GM12878 (cell line): ENCODE measurements around the gene TESMIN. TPM values are rescaled to one million over a fixed set of nuclear protein-coding genes. Genes with fewer than 3 reads are reported as not detected.

Experiments
- ATAC-seq: fragments of 200-7000 bp; cut with Tn5 transposase; 3 replicates; pipeline ENCODE4 v1.9.1; 2020; ENCODE audit warnings: mild to moderate bottlenecking, moderate library complexity
- BruUV-seq: library from RNA; stranded (reverse); fragments of 400-500 nt; replicated peaks from 2 replicates; lab custom pipeline; 2021; lab: Mats Ljungman, UMichigan
- CTCF ChIA-PET: fragments of 300-600 bp; sonication (Branson Sonifier 250); formaldehyde crosslinking; extraction: SDS; loops from one replicate; lab custom pipeline; 2021; ENCODE audit warnings: inconsistent platforms; lab: Yijun Ruan, JAX
- POLR2A ChIA-PET: fragments of 350-600 bp; formaldehyde crosslinking; extraction: SDS; loops from one replicate; lab custom pipeline; 2021; ENCODE audit warnings: inconsistent platforms; lab: Charles Lee
- RAD21 ChIA-PET: fragments of 300-600 bp; sonication (Branson Sonifier 250); formaldehyde crosslinking; loops from one replicate; lab custom pipeline; 2023; ENCODE audit warnings: antibody characterized with exemption; ENCODE audit not compliant: unreplicated experiment; lab: Charles Lee
- SMC1A ChIA-PET: fragments of 300-600 bp; sonication (Branson Sonifier 250); formaldehyde crosslinking; loops from one replicate; lab custom pipeline; 2023; ENCODE audit not compliant: unreplicated experiment, uncharacterized antibody; lab: Charles Lee
- DNase-seq: peaks from one replicate; pipeline ENCODE4 v3.0.0-alpha.2; 2011; ENCODE audit warnings: low read depth, low spot score
- FAIRE-seq: peaks from 3 replicates; lab custom pipeline; 2011; peaks lifted over from hg19 to GRCh38; lab: Jason Lieb, UNC
- H2AFZ ChIP-seq: 2 replicates; pipeline ENCODE4 v1.6.0; 2011; ENCODE audit warnings: low read depth, low read length, control low read depth; ENCODE audit not compliant: control insufficient read depth
- H3K27ac ChIP-seq: 2 replicates; pipeline ENCODE4 v1.5.1; 2011; ENCODE audit warnings: control low read depth; ENCODE audit not compliant: control insufficient read depth, insufficient read depth
- H3K27me3 ChIP-seq, 2 experiments: replicated peaks in 1 of 2; 2 replicates each; pipeline versions ENCODE4 v1.6.0 to v1.6.1; 2011; ENCODE audit warnings: low read length in 1 of 2; ENCODE audit not compliant: control insufficient read depth in 2 of 2, insufficient read depth in 2 of 2
- H3K36me3 ChIP-seq, 2 experiments: 2 replicates each; pipeline ENCODE4 v1.5.1; 2011; ENCODE audit warnings: low read length in 1 of 2; ENCODE audit not compliant: control insufficient read depth in 2 of 2, insufficient read depth in 2 of 2
- H3K4me1 ChIP-seq: 2 replicates; pipeline ENCODE4 v1.6.1; 2011; ENCODE audit warnings: mild to moderate bottlenecking, low read length, moderate library complexity, mixed read lengths; ENCODE audit not compliant: control insufficient read depth, insufficient read depth
- H3K4me2 ChIP-seq: 2 replicates; pipeline ENCODE4 v1.6.0; 2011; ENCODE audit warnings: control low read depth; ENCODE audit not compliant: control insufficient read depth, insufficient read depth
- H3K4me3 ChIP-seq: fragments of 200-600 bp; sonication (generic); 2 replicates; pipeline ENCODE4 v1.5.1; 2016
- H3K79me2 ChIP-seq: 2 replicates; pipeline ENCODE4 v1.6.0; 2011; ENCODE audit warnings: low read length; ENCODE audit not compliant: control insufficient read depth, insufficient read depth
- H3K9ac ChIP-seq: 2 replicates; pipeline ENCODE4 v1.8.0; 2011; ENCODE audit warnings: low read length, control low read depth, mixed read lengths; ENCODE audit not compliant: control insufficient read depth, insufficient read depth
- H3K9me3 ChIP-seq: replicated peaks from 3 replicates; pipeline ENCODE4 v1.5.1; 2011; ENCODE audit warnings: mild to moderate bottlenecking, low read length; ENCODE audit not compliant: control insufficient read depth, insufficient read depth
- H4K20me1 ChIP-seq: 2 replicates; pipeline ENCODE4 v1.6.0; 2011; ENCODE audit not compliant: control insufficient read depth, insufficient read depth
- CEBPB ChIP-seq, 2 experiments: fragments of 150-350 bp in 1 of 2; IDR thresholded peaks; 2 replicates each; pipeline ENCODE4 v1.6.1; 2012 to 2014; ENCODE audit warnings: low read depth in 2 of 2, low read length in 2 of 2, borderline replicate concordance in 1 of 2, inconsistent platforms in 1 of 2
- ESRRA ChIP-seq: IDR thresholded peaks from 2 replicates; pipeline ENCODE4 v1.6.1; 2012; ENCODE audit warnings: mild to moderate bottlenecking, low read length, improper control_type of control experiment
- FOXK2 ChIP-seq: fragments of 450-650 bp; IDR thresholded peaks from 2 replicates; pipeline ENCODE4 v1.6.1; 2017; ENCODE audit warnings: mild to moderate bottlenecking, moderate library complexity
- IRF4 ChIP-seq: IDR thresholded peaks from 2 replicates; pipeline ENCODE4 v1.6.1; 2011; ENCODE audit warnings: low read depth, low read length
- JUNB ChIP-seq: IDR thresholded peaks from 2 replicates; pipeline ENCODE4 v1.6.1; 2016; ENCODE audit warnings: antibody characterized with exemption, mild to moderate bottlenecking
- KAT2A ChIP-seq: conservative IDR thresholded peaks from 2 replicates; pipeline ENCODE4 v1.6.1; 2011; ENCODE audit warnings: low read depth, low read length; ENCODE audit not compliant: control insufficient read depth
- MLLT1 ChIP-seq: fragments of 450-650 bp; IDR thresholded peaks from 2 replicates; pipeline ENCODE4 v1.6.1; 2016; ENCODE audit warnings: mild to moderate bottlenecking
- MTA3 ChIP-seq: IDR thresholded peaks from 2 replicates; pipeline ENCODE4 v1.6.1; 2012; ENCODE audit warnings: low read length, inconsistent platforms, borderline replicate concordance
- NFIC ChIP-seq: IDR thresholded peaks from 2 replicates; pipeline ENCODE4 v1.6.1; 2012; ENCODE audit warnings: low read depth, mild to moderate bottlenecking, inconsistent platforms, low read length, moderate library complexity
- NFYA ChIP-seq: IDR thresholded peaks from 2 replicates; pipeline ENCODE4 v1.6.1; 2011; ENCODE audit warnings: low read depth, mild to moderate bottlenecking, low read length, improper control_type of control experiment, borderline replicate concordance
- NRF1 ChIP-seq: conservative IDR thresholded peaks from 2 replicates; pipeline ENCODE4 v1.6.1; 2011; ENCODE audit warnings: mild to moderate bottlenecking, low read depth, low read length, improper control_type of control experiment
- PRDM15 ChIP-seq: fragments of 450-650 bp; formaldehyde crosslinking; IDR thresholded peaks from 2 replicates; pipeline ENCODE4 v1.4.0; 2020; ENCODE audit warnings: mild to moderate bottlenecking, moderate library complexity
- RCOR1 ChIP-seq: conservative IDR thresholded peaks from 2 replicates; pipeline ENCODE4 v1.6.1; 2012; ENCODE audit warnings: low read depth, low read length, improper control_type of control experiment
- RELB ChIP-seq: fragments of 450-650 bp; IDR thresholded peaks from 2 replicates; pipeline ENCODE4 v1.6.1; 2017; ENCODE audit warnings: low read depth, mild to moderate bottlenecking, moderate library complexity
- SMAD5 ChIP-seq: IDR thresholded peaks from 2 replicates; pipeline ENCODE4 v1.6.1; 2016; ENCODE audit warnings: antibody characterized with exemption, low read depth
- SREBF1 ChIP-seq: IDR thresholded peaks from 2 replicates; pipeline ENCODE4 v1.6.1; 2012; ENCODE audit warnings: mild to moderate bottlenecking, low read length
- ZNF207 ChIP-seq: fragments of 450-650 bp; IDR thresholded peaks from 2 replicates; pipeline ENCODE4 v1.6.1; 2014; ENCODE audit warnings: antibody characterized with exemption, mild to moderate bottlenecking, borderline replicate concordance
- ZNF24 ChIP-seq: fragments of 450-650 bp; IDR thresholded peaks from 2 replicates; pipeline ENCODE4 v1.6.1; 2017; ENCODE audit warnings: antibody characterized with exemption, mild to moderate bottlenecking
- ZSCAN29 ChIP-seq: fragments of 450-650 bp; IDR thresholded peaks from 2 replicates; pipeline ENCODE4 v1.6.1; 2017; ENCODE audit warnings: mild to moderate bottlenecking, moderate library complexity
- WGBS: methylation state at CpG from one replicate; pipeline ENCODE4 v1.1.6; 2016; ENCODE audit warnings: low lambda C conversion rate; ENCODE audit not compliant: insufficient replicate concordance, insufficient coverage; ENCODE audit errors: missing lambda C conversion rate; 5-methylcytosine and 5-hydroxymethylcytosine counted together
- in situ Hi-C: fragments of 300-500 bp; cut with MboI; formaldehyde crosslinking; loops from 9 replicates; pipeline ENCODE4 v1.14.3; 2018; ENCODE audit warnings: mixed read lengths
- intact Hi-C: fragments of 100-400 bp; cut with micrococcal nuclease; formaldehyde crosslinking; loops from one replicate; pipeline ENCODE4 v1.14.2; 2022; ENCODE audit not compliant: unreplicated experiment
- polyA plus RNA-seq, 11 experiments: library from polyadenylated mRNA; depleted of rRNA in 4 of 11; unstranded in 6 of 11; stranded (reverse) in 5 of 11; fragments of >200 nt; fragmentation: Nextera tagmentation in 4 of 11; fragmentation: Illumina TruSeq in 1 of 11; extraction: Ambion mirVana in 4 of 11; extraction: Trizol in 1 of 11; gene quantifications; 1 replicate in 1 of 11; 2 replicates in 10 of 11; pipeline versions ENCODE4 v1.2.1 to v1.2.3, GENCODE V29; 2011 to 2016; ENCODE audit warnings: inconsistent platforms in 2 of 11, missing spikeins in 2 of 11, low read depth in 1 of 11
- total RNA-seq, 4 experiments: library from RNA; depleted of rRNA in 3 of 4; stranded (reverse); fragments of >200 nt in 3 of 4; fragmentation: Illumina TruSeq in 1 of 4; extraction: Trizol in 1 of 4; gene quantifications; 2 replicates each; pipeline versions ENCODE4 v1.2.1 to v1.2.3, GENCODE V29; 2013 to 2021

The TESMIN gene
- total and polyA plus RNA-seq, 10 of the 15 experiments (the other 5 are each of a cell fraction or from before 2014, with no cell fraction given) = 0.31 to 3.4 (median 1.2) TPM; not detected in 1

GRCh38 chr11:68772936-68773335 is 21.6 kb upstream of the TESMIN start (continued):
- TF ChIP-seq SMAD5 = no peak
- TF ChIP-seq NFIC = no peak
- no peak for TF ChIP-seq JUNB
- TF ChIP-seq IRF4 = no peak
- TF ChIP-seq ESRRA = no peak
- no peak for TF ChIP-seq SREBF1
- TF ChIP-seq PRDM15 (CRISPR knock-in tag) = no peak
- TF ChIP-seq, all 136 proteins: peak for 0

- Histone ChIP-seq H3K27ac (no peak overlapping the region), H3K36me3 (no peaks in the 10 kb centered on the region; a peak in 2 of 4 replicates), H3K27me3 (no peaks in the 10 kb centered on the region), H3K9me3 (no peaks in the 10 kb centered on the region), H3K4me3 (no peak overlapping the region), H3K4me1 (no peaks in the 10 kb centered on the region), H3K9ac (no peak overlapping the region), H4K20me1 (no peaks in the 10 kb centered on the region), H3K79me2 (no peaks in the 10 kb centered on the region), H3K4me2 (no peak overlapping the region), H2AFZ (no peak overlapping the region)
- ChIA-PET POLR2A (interaction anchor here (0.6 kb wide), 1 partner anchor 1205 kb away, joined by 3 read pairs; no protein-coding TSS in a partner anchor), SMC1A (no interaction called here), CTCF (interaction anchor here (1.3 kb wide), 1 partner anchor 10 kb away, joined by 3 read pairs; no protein-coding TSS in a partner anchor), RAD21 (no interaction called here)
- intact Hi-C loops (no loop called here), in situ Hi-C loops (no loop called here)
- no TSS peak for BruUV-seq
- ATAC-seq (no peak), FAIRE-seq (no peak), DNase-seq (no peak)
- WGBS = 85% methylated on average over 12 of the region's 12 CpGs
- no peak for TF ChIP-seq NRF1
- TF ChIP-seq RELB = no peak
- TF ChIP-seq FOXK2 = no peak
- TF ChIP-seq ZSCAN29 = no peak
- no peak for TF ChIP-seq MTA3
- no peak for TF ChIP-seq KAT2A
- TF ChIP-seq MLLT1 = no peak
- no peak for TF ChIP-seq RCOR1
- no peak for TF ChIP-seq ZNF24
- TF ChIP-seq NFYA = no peak
- no peak for TF ChIP-seq CEBPB (IDR thresholded peaks at IDR 0.05; ENCODE audit: borderline replicate concordance in 1 of 2, low read depth in 2 of 2, low read length in 2 of 2)
- TF ChIP-seq ZNF207 = no peak
These were observed 19.5 kb upstream of the TESMIN start for GRCh38 chr11:68770781-68771180.
